Activated CD8-positive, alpha-beta memory T cell treated with anti-CD3 and anti-CD28 coated beads, Interleukin-2, amount 50 U/mL, for 24 hours (primary cell): ENCODE measurements around the gene DVL1.

Experiments
- DNase-seq: peaks from one replicate; pipeline ENCODE4 v3.0.0-alpha.2; 2020; ENCODE audit errors: extremely low read depth

DVL1 gene

GRCh38 chr1:1311107-1312104 lies 37.8 kb downstream of the DVL1 start:
- no peak for DNase-seq

- no peak for DNase-seq
Observed at GRCh38 chr1:1310476-1311053, 38.7 kb downstream of the DVL1 start.

GRCh38 chr1:1310109-1310385 lies 39.2 kb downstream of the DVL1 start:
- DNase-seq = no peak

GRCh38 chr1:1309251-1310108 lies 39.7 kb downstream of the DVL1 start:
- DNase-seq = no peak

GRCh38 chr1:1308756-1309250 lies 40.4 kb downstream of the DVL1 start:
- no peak for DNase-seq

- peak; percentile 58 for DNase-seq
Observed at GRCh38 chr1:1307923-1308755, 41.1 kb downstream of the DVL1 start, which contains the start of the genes ACAP3 and PUSL1. Gene ACAP3, minus strand, starts transcription at chr1:1307930. Its CDS starts 115 bp downstream, at chr1:1307815. Gene PUSL1, plus strand, starts transcription at chr1:1308597. Its CDS starts 47 bp downstream, at chr1:1308644.

- no peak for DNase-seq
Observed at GRCh38 chr1:1307261-1307922, 41.8 kb downstream of the DVL1 start.

- no peak for DNase-seq
Observed at GRCh38 chr1:1306661-1307260, 42.5 kb downstream of the DVL1 start.

- DNase-seq = no peak
Observed at GRCh38 chr1:1306070-1306660, 43.1 kb downstream of the DVL1 start.

GRCh38 chr1:1305300-1306069 lies 43.7 kb downstream of the DVL1 start:
- DNase-seq = peak; percentile 39

- no peak for DNase-seq
Observed at GRCh38 chr1:1304331-1305299, 44.6 kb downstream of the DVL1 start.

GRCh38 chr1:1303736-1304135 lies 45.5 kb downstream of the DVL1 start:
- no peak for DNase-seq

- DNase-seq = no peak
Observed at GRCh38 chr1:1302951-1303509, 46.2 kb downstream of the DVL1 start.

- DNase-seq = no peak
Observed at GRCh38 chr1:1302006-1302430, 47.2 kb downstream of the DVL1 start.

- no peak for DNase-seq
Observed at GRCh38 chr1:1300352-1300739, 48.9 kb downstream of the DVL1 start.

- DNase-seq = no peak
Observed at GRCh38 chr1:1299686-1300351, 49.4 kb downstream of the DVL1 start.
